Mesendoderm (in vitro differentiated cells): ENCODE results near the gene TRIM6.
A peak's percentile ranks its signal among the peaks of the same experiment; 100 is the strongest.

Source experiments
- DNase-seq: peaks from one replicate; pipeline ENCODE4 v3.0.0; 2013
- H2AK5ac ChIP-seq: 2 replicates; pipeline ENCODE4 v1.6.1; 2013; ENCODE audit warnings: low read length, inconsistent platforms
- H2BK120ac ChIP-seq: 2 replicates; pipeline ENCODE4 v1.6.1; 2013; ENCODE audit warnings: low read depth, mild to moderate bottlenecking, low read length, moderate library complexity, mixed read lengths
- H2BK15ac ChIP-seq: replicated peaks from 2 replicates; pipeline ENCODE4 v1.6.1; 2013; ENCODE audit warnings: low read depth, mild to moderate bottlenecking, moderate library complexity
- H2BK5ac ChIP-seq: 2 replicates; pipeline ENCODE4 v1.6.1; 2013; ENCODE audit warnings: low read length, inconsistent platforms
- H3K18ac ChIP-seq: 2 replicates; pipeline ENCODE4 v1.6.1; 2013; ENCODE audit warnings: mild to moderate bottlenecking, low read length, mixed read lengths
- H3K23ac ChIP-seq: one replicate; pipeline ENCODE4 v1.6.1; 2013; ENCODE audit warnings: low read length
- H3K27ac ChIP-seq: 2 replicates; pipeline ENCODE4 v1.5.1; 2013; ENCODE audit warnings: low read depth, mild to moderate bottlenecking, inconsistent platforms, low read length, moderate library complexity
- H3K27me3 ChIP-seq: 2 replicates; pipeline ENCODE4 v1.6.1; 2013; ENCODE audit warnings: low read length, control low read depth, mild to moderate bottlenecking, inconsistent platforms; ENCODE audit not compliant: insufficient read depth, poor library complexity
- H3K36me3 ChIP-seq: 2 replicates; pipeline ENCODE4 v1.6.1; 2013; ENCODE audit warnings: low read length, inconsistent platforms; ENCODE audit not compliant: control insufficient read depth, insufficient read depth
- H3K4ac ChIP-seq: one replicate; pipeline ENCODE4 v1.6.1; 2013; ENCODE audit warnings: low read depth, mild to moderate bottlenecking, low read length, moderate library complexity
- H3K4me1 ChIP-seq: 2 replicates; pipeline ENCODE4 v1.6.1; 2013; ENCODE audit warnings: low read depth, low read length, inconsistent platforms; ENCODE audit not compliant: control insufficient read depth
- H3K4me2 ChIP-seq: 2 replicates; pipeline ENCODE4 v1.6.1; 2013; ENCODE audit warnings: low read length
- H3K4me3 ChIP-seq: 2 replicates; pipeline ENCODE4 v1.5.1; 2013; ENCODE audit warnings: mild to moderate bottlenecking, low read length
- H3K56ac ChIP-seq: one replicate; pipeline ENCODE4 v1.6.1; 2013; ENCODE audit warnings: low read length
- H3K79me1 ChIP-seq: 2 replicates; pipeline ENCODE4 v1.6.1; 2013; ENCODE audit warnings: low read length, inconsistent platforms
- H3K79me2 ChIP-seq: 2 replicates; pipeline ENCODE4 v1.6.1; 2013; ENCODE audit warnings: mild to moderate bottlenecking, low read length; ENCODE audit not compliant: control insufficient read depth, insufficient read depth
- H3K9ac ChIP-seq: 2 replicates; pipeline ENCODE4 v1.6.1; 2013; ENCODE audit warnings: low read length, inconsistent platforms
- H4K5ac ChIP-seq: one replicate; pipeline ENCODE4 v1.6.1; 2013; ENCODE audit warnings: low read length
- H4K8ac ChIP-seq: one replicate; pipeline ENCODE4 v1.6.1; 2013; ENCODE audit warnings: low read depth, mild to moderate bottlenecking, control low read depth, low read length, moderate library complexity
- WGBS: extraction: QIAGEN DNeasy Blood & Tissue Kit; methylation state at CpG from one replicate; pipeline ENCODE4 v1.1.7; 2013; ENCODE audit warnings: low lambda C conversion rate, missing lambda C conversion rate; ENCODE audit not compliant: insufficient coverage; ENCODE audit errors: extremely low coverage; 5-methylcytosine and 5-hydroxymethylcytosine counted together

TRIM6 gene

GRCh38 chr11:5556596-5557188, 39.7 kb upstream of the TRIM6 start:
- H3K79me2 ChIP-seq: no peaks in the 10 kb centered on the region
- H3K23ac ChIP-seq: no peak overlapping the region
- no peaks in the 10 kb centered on the region for H3K36me3 ChIP-seq
- H3K4me3 ChIP-seq: no peak overlapping the region
- no peak overlapping the region for H3K4me2 ChIP-seq
- H2BK5ac ChIP-seq: no peak overlapping the region
- no peaks in the 10 kb centered on the region for H3K79me1 ChIP-seq
- DNase-seq: no peak
- no peak overlapping the region for H3K18ac ChIP-seq
- H2AK5ac ChIP-seq: no peak overlapping the region
- no peak overlapping the region for H3K56ac ChIP-seq
- H3K27me3 ChIP-seq: no peaks in the 10 kb centered on the region
- H3K27ac ChIP-seq: no peak overlapping the region
- no peak overlapping the region for H4K8ac ChIP-seq
- no peak overlapping the region for H3K9ac ChIP-seq
- no peak overlapping the region for H4K5ac ChIP-seq
- H2BK15ac ChIP-seq: no peak overlapping the region
- no peak overlapping the region for H2BK120ac ChIP-seq
- WGBS: no CpG with 5 or more reads among the region's 3 CpGs
- H3K4ac ChIP-seq: no peak overlapping the region
- H3K4me1 ChIP-seq: no peaks in the 10 kb centered on the region

- DNase-seq: no peak
- Histone ChIP-seq H3K4ac (no peak overlapping the region), H2BK15ac (no peak overlapping the region), H3K4me2 (no peak overlapping the region), H2BK5ac (no peak overlapping the region), H3K79me1 (no peaks in the 10 kb centered on the region), H4K5ac (no peak overlapping the region), H3K36me3 (no peaks in the 10 kb centered on the region), H3K9ac (no peak overlapping the region), H3K23ac (no peak overlapping the region), H2BK120ac (no peak overlapping the region), H3K18ac (no peak overlapping the region), H4K8ac (no peak overlapping the region), H3K27ac (no peak overlapping the region), H3K4me3 (no peak overlapping the region), H3K56ac (no peak overlapping the region), H3K79me2 (no peaks in the 10 kb centered on the region), H3K27me3 (no peaks in the 10 kb centered on the region), H2AK5ac (no peak overlapping the region), H3K4me1 (no peaks in the 10 kb centered on the region)
- no CpG with 5 or more reads among the region's 3 CpGs for WGBS
Measured at GRCh38 chr11:5557751-5558150, 38.7 kb upstream of the TRIM6 start.

DNA sequence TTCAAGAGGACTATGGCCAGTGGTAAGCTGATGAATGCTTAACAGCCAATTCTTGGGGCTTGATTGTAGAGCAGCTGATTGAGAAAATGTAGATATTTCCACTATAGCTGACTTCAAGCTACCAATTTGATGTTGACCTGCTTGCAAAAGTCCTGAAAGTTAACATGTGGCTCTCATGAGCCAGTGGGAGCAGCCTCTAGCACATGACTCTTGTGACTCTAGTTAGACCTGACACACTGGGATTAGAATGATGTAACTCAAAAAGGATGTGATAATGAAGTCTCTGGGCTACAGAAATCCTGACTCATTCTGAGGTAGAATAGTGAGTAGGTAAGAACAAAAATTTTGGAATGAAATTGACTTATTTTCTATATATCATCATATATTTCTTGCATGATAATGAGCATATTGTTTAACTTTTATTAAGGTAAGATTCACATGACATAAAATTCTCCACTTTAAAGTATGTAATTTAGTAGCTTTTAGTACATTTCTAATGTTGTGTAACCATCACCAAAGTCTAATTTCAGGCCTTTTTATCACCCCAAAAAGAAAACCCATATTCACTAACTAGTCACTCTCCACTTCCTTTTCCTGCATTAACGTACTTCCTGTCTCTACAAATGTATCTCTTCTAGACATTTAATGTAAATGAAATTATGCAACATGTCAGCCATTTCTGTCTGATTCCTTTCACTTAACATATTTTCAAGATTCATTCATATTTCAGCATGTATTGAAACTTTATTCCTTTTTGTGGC, 32.0 kb upstream of the TRIM6 start:
- H3K79me2 ChIP-seq: no peaks in the 10 kb centered on the region
- H3K9ac ChIP-seq: no peak overlapping the region
- H2BK120ac ChIP-seq: no peak overlapping the region
- H2BK5ac ChIP-seq: no peak overlapping the region
- DNase-seq: peak; percentile 54
- no peaks in the 10 kb centered on the region for H3K4me1 ChIP-seq
- no peak overlapping the region for H4K8ac ChIP-seq
- H4K5ac ChIP-seq: no peak overlapping the region
- no peaks in the 10 kb centered on the region for H3K27me3 ChIP-seq
- H3K27ac ChIP-seq: no peak overlapping the region
- no peak overlapping the region for H3K23ac ChIP-seq
- H3K56ac ChIP-seq: no peak overlapping the region
- no peaks in the 10 kb centered on the region for H3K36me3 ChIP-seq
- no peak overlapping the region for H2BK15ac ChIP-seq
- H3K79me1 ChIP-seq: no peaks in the 10 kb centered on the region
- H3K4me3 ChIP-seq: no peak overlapping the region
- H3K4me2 ChIP-seq: no peak overlapping the region
- H2AK5ac ChIP-seq: no peak overlapping the region
- WGBS: no CpG with 5 or more reads among the region's 1 CpG
- no peak overlapping the region for H3K4ac ChIP-seq
- H3K18ac ChIP-seq: no peak overlapping the region

- H3K79me2 ChIP-seq: no peaks in the 10 kb centered on the region
- H2BK15ac ChIP-seq: no peak overlapping the region
- no peak overlapping the region for H4K8ac ChIP-seq
- H3K4me3 ChIP-seq: no peak overlapping the region
- no peak overlapping the region for H3K27ac ChIP-seq
- WGBS: 100% methylated on average over 2 of the region's 2 CpGs
- no peak overlapping the region for H4K5ac ChIP-seq
- no peak for DNase-seq
- no peaks in the 10 kb centered on the region for H3K27me3 ChIP-seq
- H2BK120ac ChIP-seq: no peak overlapping the region
- no peaks in the 10 kb centered on the region for H3K36me3 ChIP-seq
- H3K56ac ChIP-seq: no peak overlapping the region
- H3K9ac ChIP-seq: no peak overlapping the region
- no peaks in the 10 kb centered on the region for H3K4me1 ChIP-seq
- H3K23ac ChIP-seq: no peak overlapping the region
- no peak overlapping the region for H2BK5ac ChIP-seq
- no peak overlapping the region for H2AK5ac ChIP-seq
- no peak overlapping the region for H3K4ac ChIP-seq
- no peak overlapping the region for H3K4me2 ChIP-seq
- H3K79me1 ChIP-seq: no peaks in the 10 kb centered on the region
- H3K18ac ChIP-seq: no peak overlapping the region
Measured at GRCh38 chr11:5574654-5575053, 21.8 kb upstream of the TRIM6 start.

- Histone ChIP-seq H4K8ac (no peak overlapping the region), H3K4ac (no peak overlapping the region), H3K9ac (no peak overlapping the region), H3K4me1 (no peaks in the 10 kb centered on the region), H3K27ac (no peak overlapping the region), H3K56ac (no peak overlapping the region), H2BK15ac (no peak overlapping the region), H4K5ac (no peak overlapping the region), H3K79me2 (no peaks in the 10 kb centered on the region), H2AK5ac (no peak overlapping the region), H3K4me3 (no peak overlapping the region), H3K23ac (no peak overlapping the region), H3K36me3 (no peaks in the 10 kb centered on the region), H3K4me2 (no peak overlapping the region), H3K27me3 (no peaks in the 10 kb centered on the region), H2BK5ac (no peak overlapping the region), H3K79me1 (no peaks in the 10 kb centered on the region), H2BK120ac (no peak overlapping the region), H3K18ac (no peak overlapping the region)
- DNase-seq: no peak
- WGBS: no CpG with 5 or more reads among the region's 4 CpGs
Measured at GRCh38 chr11:5575152-5575551, 21.3 kb upstream of the TRIM6 start.

GRCh38 chr11:5577101-5577500, 19.3 kb upstream of the TRIM6 start:
- H2BK15ac ChIP-seq: no peak overlapping the region
- no peak overlapping the region for H2BK120ac ChIP-seq
- no peaks in the 10 kb centered on the region for H3K79me1 ChIP-seq
- H3K18ac ChIP-seq: no peak overlapping the region
- H3K4me3 ChIP-seq: no peak overlapping the region
- no peak overlapping the region for H4K8ac ChIP-seq
- no peak overlapping the region for H3K56ac ChIP-seq
- H3K9ac ChIP-seq: no peak overlapping the region
- H3K4me2 ChIP-seq: no peak overlapping the region
- no peak overlapping the region for H4K5ac ChIP-seq
- no peak overlapping the region for H3K27ac ChIP-seq
- H2AK5ac ChIP-seq: no peak overlapping the region
- H3K27me3 ChIP-seq: no peaks in the 10 kb centered on the region
- H2BK5ac ChIP-seq: no peak overlapping the region
- no peaks in the 10 kb centered on the region for H3K79me2 ChIP-seq
- no peaks in the 10 kb centered on the region for H3K4me1 ChIP-seq
- H3K23ac ChIP-seq: no peak overlapping the region
- no peaks in the 10 kb centered on the region for H3K36me3 ChIP-seq
- no peak overlapping the region for H3K4ac ChIP-seq
- no peak for DNase-seq
